Osteoblast (primary cell): Measurements from ENCODE around the gene FOXL2NB. TPM values are rescaled to one million over a fixed set of nuclear protein-coding genes. Genes with fewer than 3 reads are reported as not detected.

Experiments
- DNase-seq: peaks from one replicate; pipeline ENCODE4 v3.0.0; 2011; ENCODE audit warnings: low spot score, mixed read lengths; ENCODE audit not compliant: insufficient read length; ENCODE audit errors: missing footprints
- H2AFZ ChIP-seq: 2 replicates; pipeline ENCODE4 v1.6.0; 2011; ENCODE audit warnings: mild to moderate bottlenecking, low read length
- H3K27ac ChIP-seq: 2 replicates; pipeline ENCODE4 v1.5.1; 2011; ENCODE audit warnings: mild to moderate bottlenecking, low read depth, low read length, moderate library complexity
- H3K27me3 ChIP-seq: 2 replicates; pipeline ENCODE4 v1.6.0; 2012; ENCODE audit warnings: mild to moderate bottlenecking, control low read depth, inconsistent platforms, low read length, moderate library complexity; ENCODE audit not compliant: insufficient read depth
- H3K36me3 ChIP-seq: 2 replicates; pipeline ENCODE4 v1.5.1; 2011; ENCODE audit warnings: mild to moderate bottlenecking, low read length, control low read depth, moderate library complexity; ENCODE audit not compliant: insufficient read depth
- H3K4me1 ChIP-seq: 2 replicates; pipeline ENCODE4 v1.5.1; 2011; ENCODE audit warnings: mild to moderate bottlenecking, low read length, control low read depth, moderate library complexity; ENCODE audit not compliant: insufficient read depth
- H3K4me2 ChIP-seq: 2 replicates; pipeline ENCODE4 v1.6.0; 2011; ENCODE audit warnings: mild to moderate bottlenecking, low read length; ENCODE audit not compliant: insufficient read depth
- H3K4me3 ChIP-seq: fragments of 200-600 bp; sonication (generic); 3 replicates; pipeline ENCODE4 v1.5.1; 2012; ENCODE audit warnings: mild to moderate bottlenecking, low read length, inconsistent platforms; ENCODE audit not compliant: insufficient read depth
- H3K79me2 ChIP-seq: 2 replicates; pipeline ENCODE4 v1.6.0; 2012; ENCODE audit warnings: mild to moderate bottlenecking, low read length, control low read depth, inconsistent platforms; ENCODE audit not compliant: insufficient read depth
- H3K9me3 ChIP-seq: 2 replicates; pipeline ENCODE4 v1.5.1; 2011; ENCODE audit warnings: low read depth, low read length, control low read depth
- H4K20me1 ChIP-seq: 2 replicates; pipeline ENCODE4 v1.6.0; 2012; ENCODE audit warnings: mild to moderate bottlenecking, low read length, control low read depth; ENCODE audit not compliant: insufficient read depth
- total RNA-seq: library from RNA; depleted of rRNA; stranded (reverse); fragments of >200 nt; gene quantifications from 2 replicates; pipeline ENCODE4 v1.2.3, GENCODE V29; 2012
- TF ChIP-seq, protein P1 (sequence below): IDR thresholded peaks from 2 replicates; pipeline ENCODE4 v1.5.1; 2011; ENCODE audit warnings: mild to moderate bottlenecking, low read depth, low read length, moderate library complexity; ENCODE audit errors: extremely low read depth

FOXL2NB gene
- total RNA-seq, 1 donor, result 0.36 TPM

DNA sequence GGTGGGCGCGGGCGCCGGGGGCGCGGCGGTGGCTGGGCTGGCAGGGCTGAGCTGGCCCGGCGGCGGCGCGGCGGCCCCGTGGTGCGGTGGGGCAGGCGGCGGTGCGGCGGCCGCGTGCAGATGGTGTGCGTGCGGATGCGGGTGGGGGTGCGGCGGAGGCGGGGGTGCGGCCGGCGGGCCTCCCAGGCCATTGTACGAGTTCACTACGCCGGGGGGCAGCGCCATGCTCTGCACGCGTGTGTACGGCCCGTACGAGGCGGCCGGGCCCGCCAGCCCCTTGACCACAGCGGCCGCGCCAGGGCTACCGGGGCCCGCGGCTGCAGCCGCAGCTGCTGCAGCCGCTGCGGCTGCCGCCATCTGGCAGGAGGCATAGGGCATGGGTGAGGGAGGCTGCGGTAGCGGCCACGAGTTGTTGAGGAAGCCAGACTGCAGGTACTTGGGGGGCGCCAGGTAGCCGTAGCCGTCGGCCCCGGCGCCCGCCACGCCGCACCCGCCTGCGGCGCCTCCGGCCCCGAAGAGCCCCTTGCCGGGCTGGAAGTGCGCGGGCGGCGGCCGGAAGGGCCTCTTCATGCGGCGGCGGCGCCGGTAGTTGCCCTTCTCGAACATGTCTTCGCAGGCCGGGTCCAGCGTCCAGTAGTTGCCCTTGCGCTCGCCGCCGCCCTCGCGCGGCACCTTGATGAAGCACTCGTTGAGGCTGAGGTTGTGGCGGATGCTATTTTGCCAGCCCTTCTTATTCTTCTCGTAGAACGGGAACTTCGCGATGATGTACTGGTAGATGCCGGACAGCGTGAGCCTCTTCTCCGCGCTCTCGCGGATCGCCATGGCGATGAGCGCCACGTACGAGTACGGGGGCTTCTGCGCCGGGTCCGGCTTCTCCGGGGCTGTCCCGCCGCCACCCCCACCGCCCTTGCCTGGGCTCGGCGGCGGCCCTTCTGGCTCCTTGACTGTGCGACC is 1.0 kb upstream of the FOXL2NB start:
- Histone ChIP-seq H2AFZ (no peak overlapping the region), H3K79me2 (no peaks in the 10 kb centered on the region), H3K4me1 (no peaks in the 10 kb centered on the region), H4K20me1 (peaks cover 2% of the 10 kb centered on the region), H3K36me3 (no peaks in the 10 kb centered on the region), H3K9me3 (no peaks in the 10 kb centered on the region), H3K4me2 (peak overlapping the region; percentile 63), H3K27ac (no peak overlapping the region), H3K27me3 (peaks cover 98% of the 10 kb centered on the region), H3K4me3 (peak overlapping the region; percentile 46)
- TF ChIP-seq, protein P1, sequence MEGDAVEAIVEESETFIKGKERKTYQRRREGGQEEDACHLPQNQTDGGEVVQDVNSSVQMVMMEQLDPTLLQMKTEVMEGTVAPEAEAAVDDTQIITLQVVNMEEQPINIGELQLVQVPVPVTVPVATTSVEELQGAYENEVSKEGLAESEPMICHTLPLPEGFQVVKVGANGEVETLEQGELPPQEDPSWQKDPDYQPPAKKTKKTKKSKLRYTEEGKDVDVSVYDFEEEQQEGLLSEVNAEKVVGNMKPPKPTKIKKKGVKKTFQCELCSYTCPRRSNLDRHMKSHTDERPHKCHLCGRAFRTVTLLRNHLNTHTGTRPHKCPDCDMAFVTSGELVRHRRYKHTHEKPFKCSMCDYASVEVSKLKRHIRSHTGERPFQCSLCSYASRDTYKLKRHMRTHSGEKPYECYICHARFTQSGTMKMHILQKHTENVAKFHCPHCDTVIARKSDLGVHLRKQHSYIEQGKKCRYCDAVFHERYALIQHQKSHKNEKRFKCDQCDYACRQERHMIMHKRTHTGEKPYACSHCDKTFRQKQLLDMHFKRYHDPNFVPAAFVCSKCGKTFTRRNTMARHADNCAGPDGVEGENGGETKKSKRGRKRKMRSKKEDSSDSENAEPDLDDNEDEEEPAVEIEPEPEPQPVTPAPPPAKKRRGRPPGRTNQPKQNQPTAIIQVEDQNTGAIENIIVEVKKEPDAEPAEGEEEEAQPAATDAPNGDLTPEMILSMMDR, result no peak
- DNase-seq, result no peak

DNA sequence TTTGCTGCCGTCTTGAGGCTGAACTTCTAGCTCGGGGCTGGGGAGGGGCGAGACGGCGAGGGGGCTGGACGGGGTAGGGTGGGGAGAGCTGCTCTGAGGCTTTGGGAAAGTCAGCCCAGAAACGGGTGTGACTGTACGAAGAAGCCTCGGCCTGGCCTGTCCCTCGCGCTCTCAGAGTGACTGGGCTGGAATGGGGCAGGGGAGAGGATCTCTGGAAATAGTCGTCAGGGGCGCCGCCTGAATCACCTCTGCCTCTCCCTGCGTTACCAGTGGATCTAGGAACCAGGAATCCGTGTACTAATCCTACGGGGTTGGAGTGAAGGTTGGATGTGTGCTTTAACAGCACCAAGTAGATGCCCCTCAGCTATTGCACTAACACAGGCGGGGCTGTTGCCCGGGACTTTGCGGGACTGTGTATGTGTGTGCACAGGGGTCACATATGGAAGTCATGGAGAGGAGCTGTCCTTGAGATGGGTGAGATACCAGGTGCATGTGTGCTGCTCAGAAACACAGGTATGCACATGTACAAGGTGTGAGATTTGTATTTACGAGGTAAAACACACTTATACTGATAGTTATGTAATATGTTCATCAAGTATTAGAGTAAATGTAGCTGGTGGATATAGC is 591 bp downstream of the FOXL2NB start:
- H3K36me3 ChIP-seq, result no peaks in the 10 kb centered on the region
- no peak overlapping the region for H3K27ac ChIP-seq
- TF ChIP-seq, protein P1, result no peak
- no peaks in the 10 kb centered on the region for H3K79me2 ChIP-seq
- H3K4me2 ChIP-seq, result no peak overlapping the region
- no peak overlapping the region for H3K4me3 ChIP-seq
- H3K9me3 ChIP-seq, result no peaks in the 10 kb centered on the region
- H3K4me1 ChIP-seq, result no peaks in the 10 kb centered on the region
- H2AFZ ChIP-seq, result no peak overlapping the region
- peaks cover 2% of the 10 kb centered on the region for H4K20me1 ChIP-seq
- no peak for DNase-seq
- H3K27me3 ChIP-seq, result peaks cover 96% of the 10 kb centered on the region

DNA sequence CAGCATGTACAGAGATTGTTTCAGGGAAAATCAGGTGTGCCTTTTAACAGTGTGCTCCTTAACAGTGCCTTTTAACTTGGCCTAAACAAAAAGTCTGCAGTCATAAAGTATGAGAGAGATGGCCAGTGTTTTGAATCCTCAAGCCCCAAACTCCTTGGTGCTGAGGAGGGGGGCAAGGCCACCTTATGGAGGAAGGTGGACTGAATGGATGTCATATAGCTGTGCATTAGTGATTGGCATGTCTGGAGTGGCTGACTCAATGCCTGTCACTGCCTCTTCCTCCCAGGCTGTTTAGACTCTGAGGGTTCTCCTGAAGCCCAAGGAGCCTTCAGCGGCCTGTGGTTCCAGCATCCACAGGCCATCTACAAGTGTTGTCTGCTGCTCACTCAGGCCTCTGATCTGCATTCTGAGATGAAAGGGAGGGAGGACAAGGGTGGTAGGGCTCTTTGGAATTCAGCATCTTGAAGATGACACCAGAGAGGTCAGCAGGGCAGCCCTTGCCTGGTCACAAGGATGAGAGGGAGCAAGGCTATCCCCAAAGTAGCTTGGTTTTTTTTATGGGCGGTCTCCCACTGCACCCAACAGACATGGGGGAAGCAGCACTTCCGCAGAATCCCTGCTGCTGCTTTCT is 1.5 kb downstream of the FOXL2NB start:
- H3K4me2 ChIP-seq, result no peak overlapping the region
- no peaks in the 10 kb centered on the region for H3K4me1 ChIP-seq
- no peaks in the 10 kb centered on the region for H3K9me3 ChIP-seq
- TF ChIP-seq, protein P1, result no peak
- no peak overlapping the region for H3K4me3 ChIP-seq
- peaks cover 2% of the 10 kb centered on the region for H4K20me1 ChIP-seq
- H3K36me3 ChIP-seq, result no peaks in the 10 kb centered on the region
- no peak overlapping the region for H2AFZ ChIP-seq
- H3K79me2 ChIP-seq, result no peaks in the 10 kb centered on the region
- H3K27me3 ChIP-seq, result peaks cover 88% of the 10 kb centered on the region
- no peak overlapping the region for H3K27ac ChIP-seq
- no peak for DNase-seq
